Esophagus squamous epithelium (tissue), 5 donors: Measurements from ENCODE around the gene SH3GL3. TPM values are rescaled to one million over a fixed set of nuclear protein-coding genes. Genes with fewer than 3 reads are reported as not detected.
A peak's percentile ranks its signal among the peaks of the same experiment; 100 is the strongest.

Source experiments
- DNase-seq: peaks from one replicate; lab custom pipeline; 2025; lab: John Stamatoyannopoulos, UW
- H3K27ac ChIP-seq, 4 donors: fragments of 200-600 bp; sonication (generic); one replicate each; pipeline ENCODE4 v1.5.1; 2016 to 2019; ENCODE audit warnings: mild to moderate bottlenecking in 1 of 4
- H3K27me3 ChIP-seq, 4 donors: fragments of 200-600 bp; sonication (generic); 1 replicate in 3 of 4; 2 replicates in 1 of 4; pipeline versions ENCODE4 v1.5.1 to v1.6.0; 2017 to 2021; ENCODE audit warnings: antibody characterized with exemption in 1 of 4
- H3K36me3 ChIP-seq, 3 donors: fragments of 200-600 bp; sonication (generic); one replicate each; pipeline ENCODE4 v1.5.1; 2016 to 2019
- H3K4me1 ChIP-seq, 3 donors: fragments of 200-600 bp; sonication (generic); one replicate each; pipeline ENCODE4 v1.5.1; 2017 to 2019
- H3K4me3 ChIP-seq, 4 donors: fragments of 200-600 bp; sonication (generic); 1 replicate in 3 of 4; 2 replicates in 1 of 4; pipeline ENCODE4 v1.5.1; 2016 to 2019; ENCODE audit warnings: mild to moderate bottlenecking in 2 of 4, moderate library complexity in 1 of 4
- H3K9me3 ChIP-seq, 3 donors: fragments of 200-600 bp; sonication (generic); one replicate each; pipeline ENCODE4 v1.5.1; 2016 to 2019
- POLR2A ChIP-seq, 4 donors: fragments of 450-650 bp; IDR thresholded peaks; one replicate each; pipeline ENCODE4 v1.6.1; 2017; ENCODE audit warnings: antibody characterized with exemption in 4 of 4, mild to moderate bottlenecking in 4 of 4, moderate library complexity in 3 of 4
- WGBS, 2 donors: methylation state at CpG; one replicate each; pipeline ENCODE4 v1.1.5; 2018; 5-methylcytosine and 5-hydroxymethylcytosine counted together
- intact Hi-C: fragments of 100-400 bp; cut with DNase I; formaldehyde crosslinking; loops from one replicate; pipeline ENCODE4 v1.15.0; 2022
- total RNA-seq, 4 donors: library from RNA; depleted of rRNA; stranded (reverse); fragments of >200 nt; gene quantifications; one replicate each; pipeline ENCODE4 v1.1.0, GENCODE V29; 2016
- TF ChIP-seq, protein P1 (sequence below), 6 experiments: fragments of 450-650 bp in 4 of 6; fragments of 200-600 bp in 2 of 6; sonication (generic) in 2 of 6; IDR thresholded peaks; one replicate each; pipeline ENCODE4 v1.5.1; 2016 to 2019; ENCODE audit warnings: antibody characterized with exemption in 6 of 6, mild to moderate bottlenecking in 4 of 6, moderate library complexity in 4 of 6
- donor health status: DM: yes; HTN: yes; CAD: no.

SH3GL3 gene
- total RNA-seq, 4 donors from 2014 or later = 0.57 to 5.7 (median 2.1) TPM

DNA sequence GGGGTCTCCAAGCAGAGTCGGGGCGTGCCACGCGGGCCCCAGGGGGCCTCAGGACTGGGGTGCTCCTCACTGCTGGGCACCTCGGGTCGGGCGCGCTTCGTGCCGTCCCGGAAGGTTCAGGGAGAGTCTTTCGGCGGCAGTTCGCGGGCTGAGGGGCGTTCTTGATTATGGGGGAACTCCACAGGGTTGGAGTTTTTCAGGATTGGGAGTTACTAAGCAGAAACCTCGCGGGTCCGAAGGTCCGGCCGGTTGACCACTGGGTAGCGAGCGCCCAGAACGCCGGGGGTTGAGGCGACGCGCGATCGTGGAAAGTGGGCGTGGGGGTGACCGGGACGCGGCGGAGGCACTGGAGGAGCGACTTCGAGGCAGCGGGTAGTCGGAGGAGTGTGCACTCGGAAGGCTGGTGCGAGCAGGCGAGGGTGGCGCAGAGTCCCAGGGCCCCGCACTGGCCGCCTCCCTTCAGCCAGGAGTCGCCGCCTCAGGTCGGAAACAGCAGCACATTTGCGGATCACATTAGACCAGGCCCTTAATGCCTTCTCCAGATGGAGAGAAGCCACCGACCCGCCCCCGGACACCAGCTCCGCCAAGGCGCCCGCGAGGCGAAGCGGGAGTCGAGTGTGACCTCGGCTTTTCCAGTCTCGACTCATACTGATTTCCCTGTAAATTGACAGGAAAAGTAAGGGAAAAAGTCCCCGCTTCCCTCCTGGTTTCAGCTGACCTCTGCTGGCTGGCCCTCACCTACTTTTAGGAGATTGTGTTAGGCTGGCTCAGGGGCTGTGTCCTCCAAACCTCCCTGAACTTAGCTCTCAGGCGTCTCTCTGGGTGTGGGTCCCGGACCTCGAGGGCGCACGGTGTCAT, 207.5 kb downstream of the SH3GL3 start:
- DNase-seq = no peak
- peak overlapping the region; percentile 22 to 68 (median 42) for H3K4me3 ChIP-seq
- intact Hi-C loops = no loop called here

DNA sequence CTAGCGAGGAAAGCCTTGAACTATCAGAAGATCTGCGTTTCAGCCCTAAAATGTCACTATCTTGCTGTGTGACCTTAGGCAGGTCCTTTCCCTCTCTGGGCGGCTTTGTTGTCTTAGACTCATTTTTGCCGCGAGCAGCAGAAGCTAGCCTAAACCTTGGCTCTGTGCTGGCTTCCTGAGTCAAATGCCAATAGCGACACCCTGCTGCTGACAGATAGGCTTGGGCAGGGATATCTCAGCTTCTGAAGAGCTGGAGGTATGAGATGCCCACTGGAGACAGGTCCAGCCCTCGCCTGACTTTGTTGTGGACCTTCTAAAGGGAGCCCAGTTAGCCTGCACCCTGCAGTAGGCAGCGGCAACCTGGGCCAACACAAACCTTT, 208.1 kb downstream of the SH3GL3 start:
- Histone ChIP-seq H3K4me3 (peak overlapping the region in 3 of 4 donors; percentile 33 to 68 (median 51)), H3K27ac (peak overlapping the region in 1 of 4 donors; percentile 78)
- WGBS, 2 donors = 65 to 82% methylated on average over 2 to 6 of the region's 8 CpGs

More for the DNA sequence above, 207.5 kb downstream of the SH3GL3 start:
- Histone ChIP-seq H3K36me3 (no peaks in the 10 kb centered on the region), H3K27ac (peak overlapping the region in 3 of 4 donors; percentile 33 to 78 (median 66)), H3K9me3 (no peaks in the 10 kb centered on the region), H3K4me1 (peaks cover 4 to 36% (median 7%) of the 10 kb centered on the region in 3 donors), H3K27me3 (peaks cover 0 to 78% (median 6%) of the 10 kb centered on the region in 4 donors)
- WGBS, 2 donors = 25 to 48% methylated on average over 7 to 13 of the region's 67 CpGs
- TF ChIP-seq, protein P1, sequence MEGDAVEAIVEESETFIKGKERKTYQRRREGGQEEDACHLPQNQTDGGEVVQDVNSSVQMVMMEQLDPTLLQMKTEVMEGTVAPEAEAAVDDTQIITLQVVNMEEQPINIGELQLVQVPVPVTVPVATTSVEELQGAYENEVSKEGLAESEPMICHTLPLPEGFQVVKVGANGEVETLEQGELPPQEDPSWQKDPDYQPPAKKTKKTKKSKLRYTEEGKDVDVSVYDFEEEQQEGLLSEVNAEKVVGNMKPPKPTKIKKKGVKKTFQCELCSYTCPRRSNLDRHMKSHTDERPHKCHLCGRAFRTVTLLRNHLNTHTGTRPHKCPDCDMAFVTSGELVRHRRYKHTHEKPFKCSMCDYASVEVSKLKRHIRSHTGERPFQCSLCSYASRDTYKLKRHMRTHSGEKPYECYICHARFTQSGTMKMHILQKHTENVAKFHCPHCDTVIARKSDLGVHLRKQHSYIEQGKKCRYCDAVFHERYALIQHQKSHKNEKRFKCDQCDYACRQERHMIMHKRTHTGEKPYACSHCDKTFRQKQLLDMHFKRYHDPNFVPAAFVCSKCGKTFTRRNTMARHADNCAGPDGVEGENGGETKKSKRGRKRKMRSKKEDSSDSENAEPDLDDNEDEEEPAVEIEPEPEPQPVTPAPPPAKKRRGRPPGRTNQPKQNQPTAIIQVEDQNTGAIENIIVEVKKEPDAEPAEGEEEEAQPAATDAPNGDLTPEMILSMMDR (IDR thresholded peaks at IDR 0.05) = peak in 1 of 6 experiments; percentile 6
- TF ChIP-seq POLR2A (IDR thresholded peaks at IDR 0.05) = no peak

DNA sequence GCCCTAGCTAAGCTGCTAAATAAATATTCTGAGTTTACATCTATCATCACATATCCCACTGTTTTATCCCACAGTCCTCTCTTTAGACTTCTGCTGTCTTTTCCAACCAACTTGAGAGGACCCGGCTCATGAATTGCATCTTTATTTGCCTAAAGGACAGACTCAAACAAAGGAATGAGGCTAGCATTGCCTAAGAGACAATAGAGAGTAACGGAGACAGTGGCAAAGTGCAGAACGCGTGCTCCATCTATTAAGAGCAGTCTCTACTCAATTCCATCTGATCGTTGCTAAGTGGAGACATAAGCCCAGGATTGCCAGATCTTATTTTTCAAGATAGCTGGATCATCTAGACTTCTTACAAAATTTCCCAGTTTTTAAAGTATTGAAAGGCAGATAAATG, 209.1 kb downstream of the SH3GL3 start:
- H3K4me3 ChIP-seq = no peak overlapping the region
- H3K27ac ChIP-seq = no peak overlapping the region
- peaks cover 4 to 36% (median 7%) of the 10 kb centered on the region in 3 donors for H3K4me1 ChIP-seq
- TF ChIP-seq POLR2A (IDR thresholded peaks at IDR 0.05) = no peak
- TF ChIP-seq, protein P1 (IDR thresholded peaks at IDR 0.05) = no peak
- intact Hi-C loops = no loop called here
- H3K27me3 ChIP-seq = peaks cover 0 to 63% (median 6%) of the 10 kb centered on the region in 4 donors
- DNase-seq = no peak
- WGBS, 2 donors = 77 to 79% methylated on average over 5 of the region's 5 CpGs
- H3K36me3 ChIP-seq = no peaks in the 10 kb centered on the region
- H3K9me3 ChIP-seq = no peaks in the 10 kb centered on the region

More for the DNA sequence above, 208.1 kb downstream of the SH3GL3 start:
- Histone ChIP-seq H3K27me3 (peaks cover 0 to 72% (median 6%) of the 10 kb centered on the region in 4 donors), H3K4me1 (peaks cover 4 to 36% (median 7%) of the 10 kb centered on the region in 3 donors), H3K36me3 (no peaks in the 10 kb centered on the region), H3K9me3 (no peaks in the 10 kb centered on the region)
- TF ChIP-seq POLR2A (IDR thresholded peaks at IDR 0.05) = no peak
- TF ChIP-seq, protein P1 (IDR thresholded peaks at IDR 0.05) = no peak
- DNase-seq = no peak
- intact Hi-C loops = no loop called here

DNA sequence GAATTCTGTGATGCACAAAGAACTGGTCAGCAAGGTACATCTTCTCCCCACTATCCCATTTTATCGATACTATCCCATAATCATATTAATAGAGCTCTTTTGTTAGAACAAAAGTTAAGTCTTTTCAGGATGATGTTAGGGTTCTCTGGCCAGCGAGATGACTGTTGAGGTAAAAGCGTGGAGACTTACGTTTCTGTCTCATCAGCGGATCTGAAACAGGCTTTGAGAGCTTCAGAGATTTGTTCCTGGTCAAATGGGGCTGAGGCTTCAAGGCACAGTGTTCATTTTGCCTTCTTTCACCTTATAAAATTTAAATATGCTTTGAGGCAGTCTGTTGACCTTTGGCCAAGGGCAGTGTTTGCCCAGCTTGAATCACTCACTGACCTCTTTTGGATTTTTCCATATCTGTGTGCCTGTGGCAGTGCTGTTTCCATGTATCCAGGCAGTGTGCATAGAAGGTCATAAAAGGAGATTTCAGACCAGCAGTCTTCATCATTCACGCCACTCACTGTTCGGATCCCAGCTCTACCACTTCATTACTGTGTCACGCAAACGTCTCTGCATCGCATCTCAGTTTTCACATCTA, 209.9 kb downstream of the SH3GL3 start:
- 84 to 90% methylated on average over 10 of the region's 10 CpGs for WGBS, 2 donors
- DNase-seq = no peak
- no peaks in the 10 kb centered on the region for H3K9me3 ChIP-seq
- intact Hi-C loops = no loop called here
- H3K27me3 ChIP-seq = peaks cover 0 to 56% (median 6%) of the 10 kb centered on the region in 4 donors
- H3K36me3 ChIP-seq = no peaks in the 10 kb centered on the region
- peaks cover 4 to 36% (median 7%) of the 10 kb centered on the region in 3 donors for H3K4me1 ChIP-seq
- TF ChIP-seq POLR2A (IDR thresholded peaks at IDR 0.05) = no peak
- H3K27ac ChIP-seq = no peak overlapping the region
- no peak overlapping the region for H3K4me3 ChIP-seq

DNA sequence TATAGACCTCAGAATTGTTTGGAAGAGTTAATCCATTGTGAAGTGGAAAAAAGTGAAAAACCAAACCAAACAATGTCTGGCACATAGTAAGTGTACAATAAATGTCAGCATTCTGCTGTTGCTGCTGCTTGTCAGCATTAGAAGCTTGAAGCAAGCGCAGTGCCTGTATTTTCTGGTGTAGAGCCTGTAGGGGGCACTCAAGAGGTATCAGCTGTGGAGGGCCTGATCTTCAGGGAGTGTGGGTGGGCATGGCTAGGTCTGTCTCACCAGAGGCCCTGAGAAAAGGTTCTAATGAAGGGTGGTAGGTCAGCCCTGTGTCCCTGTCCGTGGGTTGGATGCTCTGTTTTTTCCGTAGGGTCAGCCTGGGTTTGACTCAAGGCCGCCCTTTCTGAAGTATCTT, 210.4 kb downstream of the SH3GL3 start:
- Histone ChIP-seq H3K4me1 (peaks cover 4 to 36% (median 7%) of the 10 kb centered on the region in 3 donors), H3K9me3 (no peaks in the 10 kb centered on the region), H3K27me3 (peaks cover 0 to 51% (median 6%) of the 10 kb centered on the region in 4 donors), H3K27ac (no peak overlapping the region), H3K4me3 (no peak overlapping the region), H3K36me3 (no peaks in the 10 kb centered on the region)
- TF ChIP-seq POLR2A (IDR thresholded peaks at IDR 0.05) = no peak
- TF ChIP-seq, protein P1 (IDR thresholded peaks at IDR 0.05) = no peak
- 83 to 85% methylated on average over 3 to 4 of the region's 4 CpGs for WGBS, 2 donors
- DNase-seq = no peak
- intact Hi-C loops = no loop called here
